Tibial nerve (tissue), 4 donors: Measurements from ENCODE around the gene CA12. TPM values are rescaled to one million over a fixed set of nuclear protein-coding genes. Genes with fewer than 3 reads are reported as not detected.

Experiments
- DNase-seq, 2 donors: peaks; one replicate each; pipeline ENCODE4 v3.0.0-alpha.2; 2019; ENCODE audit warnings: low spot score in 2 of 2
- H3K27ac ChIP-seq, 4 donors: fragments of 200-600 bp; sonication (generic) in 3 of 4; one replicate each; pipeline ENCODE4 v1.5.1; 2017 to 2019; ENCODE audit warnings: mild to moderate bottlenecking in 1 of 4
- H3K27me3 ChIP-seq, 2 donors: fragments of 200-600 bp; sonication (generic) in 1 of 2; one replicate each; pipeline versions ENCODE4 v1.5.1 to v1.6.0; 2017 to 2019
- H3K36me3 ChIP-seq, 3 donors: fragments of 200-600 bp; sonication (generic); one replicate each; pipeline ENCODE4 v1.5.1; 2018 to 2019
- H3K4me1 ChIP-seq, 4 donors: fragments of 200-600 bp; sonication (generic) in 3 of 4; one replicate each; pipeline ENCODE4 v1.5.1; 2017 to 2019
- H3K4me3 ChIP-seq, 4 donors: fragments of 200-600 bp; sonication (generic) in 3 of 4; one replicate each; pipeline ENCODE4 v1.5.1; 2017 to 2019; ENCODE audit warnings: mild to moderate bottlenecking in 1 of 4, moderate library complexity in 1 of 4
- H3K9me3 ChIP-seq, 4 donors: fragments of 200-600 bp; sonication (generic) in 3 of 4; one replicate each; pipeline ENCODE4 v1.5.1; 2017 to 2019
- EP300 ChIP-seq, 2 donors: sonication (generic); formaldehyde crosslinking; IDR thresholded peaks; one replicate each; pipeline ENCODE4 v1.6.1; 2017; ENCODE audit warnings: antibody characterized with exemption in 2 of 2, mild to moderate bottlenecking in 1 of 2
- POLR2A ChIP-seq, 2 donors: fragments of 450-650 bp; IDR thresholded peaks; one replicate each; pipeline ENCODE4 v1.6.1; 2017; ENCODE audit warnings: antibody characterized with exemption in 2 of 2, mild to moderate bottlenecking in 2 of 2, moderate library complexity in 2 of 2
- WGBS, 2 donors: methylation state at CpG; one replicate each; pipeline ENCODE4 v1.1.5; 2018; 5-methylcytosine and 5-hydroxymethylcytosine counted together
- total RNA-seq, 4 donors: library from RNA; depleted of rRNA; stranded (reverse); fragments of >200 nt; gene quantifications; one replicate each; pipeline ENCODE4 v1.1.0, GENCODE V29; 2016
- TF ChIP-seq, protein P1 (sequence below), 5 experiments: fragments of 200-600 bp in 3 of 5; fragments of 450-650 bp in 2 of 5; sonication (generic) in 3 of 5; IDR thresholded peaks; one replicate each; pipeline ENCODE4 v1.5.1; 2016 to 2019; ENCODE audit warnings: antibody characterized with exemption in 5 of 5, mild to moderate bottlenecking in 3 of 5, moderate library complexity in 2 of 5

CA12 gene
- total RNA-seq, 4 donors from 2014 or later, result 0.22 to 2.5 (median 1.1) TPM

DNA sequence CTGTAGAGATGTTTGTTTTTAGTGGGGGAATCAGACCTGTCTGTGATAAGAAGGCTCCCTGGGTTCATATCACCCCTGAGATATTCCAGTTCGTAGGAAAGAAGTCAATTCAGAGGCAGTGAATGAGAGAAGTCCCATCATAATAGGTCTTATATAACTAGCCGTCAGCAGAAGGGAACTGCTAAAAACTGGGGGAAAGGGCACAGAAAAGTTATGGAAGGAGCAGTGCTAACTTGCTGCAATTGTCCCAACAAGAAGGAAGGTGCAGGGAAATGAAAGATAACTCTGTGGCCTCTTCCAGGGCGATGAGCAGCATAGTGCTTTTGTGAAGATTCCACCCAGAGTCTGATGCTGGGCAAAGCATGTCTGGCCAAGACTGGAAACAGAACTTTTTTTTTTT is 9.0 kb upstream of the CA12 start:
- Histone ChIP-seq H3K9me3 (peaks cover 0 to 3% (median 0%) of the 10 kb centered on the region in 4 donors), H3K27me3 (no peaks in the 10 kb centered on the region), H3K4me1 (peaks cover 0 to 20% (median 2%) of the 10 kb centered on the region in 4 donors), H3K36me3 (no peaks in the 10 kb centered on the region), H3K27ac (no peak overlapping the region), H3K4me3 (no peak overlapping the region)
- no peak for DNase-seq
- 42 to 46% methylated on average over 3 of the region's 3 CpGs for WGBS, 2 donors
- no peak for TF ChIP-seq POLR2A (IDR thresholded peaks at IDR 0.05)
- no peak for TF ChIP-seq EP300 (IDR thresholded peaks at IDR 0.05)
- TF ChIP-seq, protein P1, sequence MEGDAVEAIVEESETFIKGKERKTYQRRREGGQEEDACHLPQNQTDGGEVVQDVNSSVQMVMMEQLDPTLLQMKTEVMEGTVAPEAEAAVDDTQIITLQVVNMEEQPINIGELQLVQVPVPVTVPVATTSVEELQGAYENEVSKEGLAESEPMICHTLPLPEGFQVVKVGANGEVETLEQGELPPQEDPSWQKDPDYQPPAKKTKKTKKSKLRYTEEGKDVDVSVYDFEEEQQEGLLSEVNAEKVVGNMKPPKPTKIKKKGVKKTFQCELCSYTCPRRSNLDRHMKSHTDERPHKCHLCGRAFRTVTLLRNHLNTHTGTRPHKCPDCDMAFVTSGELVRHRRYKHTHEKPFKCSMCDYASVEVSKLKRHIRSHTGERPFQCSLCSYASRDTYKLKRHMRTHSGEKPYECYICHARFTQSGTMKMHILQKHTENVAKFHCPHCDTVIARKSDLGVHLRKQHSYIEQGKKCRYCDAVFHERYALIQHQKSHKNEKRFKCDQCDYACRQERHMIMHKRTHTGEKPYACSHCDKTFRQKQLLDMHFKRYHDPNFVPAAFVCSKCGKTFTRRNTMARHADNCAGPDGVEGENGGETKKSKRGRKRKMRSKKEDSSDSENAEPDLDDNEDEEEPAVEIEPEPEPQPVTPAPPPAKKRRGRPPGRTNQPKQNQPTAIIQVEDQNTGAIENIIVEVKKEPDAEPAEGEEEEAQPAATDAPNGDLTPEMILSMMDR (IDR thresholded peaks at IDR 0.05), result no peak

DNA sequence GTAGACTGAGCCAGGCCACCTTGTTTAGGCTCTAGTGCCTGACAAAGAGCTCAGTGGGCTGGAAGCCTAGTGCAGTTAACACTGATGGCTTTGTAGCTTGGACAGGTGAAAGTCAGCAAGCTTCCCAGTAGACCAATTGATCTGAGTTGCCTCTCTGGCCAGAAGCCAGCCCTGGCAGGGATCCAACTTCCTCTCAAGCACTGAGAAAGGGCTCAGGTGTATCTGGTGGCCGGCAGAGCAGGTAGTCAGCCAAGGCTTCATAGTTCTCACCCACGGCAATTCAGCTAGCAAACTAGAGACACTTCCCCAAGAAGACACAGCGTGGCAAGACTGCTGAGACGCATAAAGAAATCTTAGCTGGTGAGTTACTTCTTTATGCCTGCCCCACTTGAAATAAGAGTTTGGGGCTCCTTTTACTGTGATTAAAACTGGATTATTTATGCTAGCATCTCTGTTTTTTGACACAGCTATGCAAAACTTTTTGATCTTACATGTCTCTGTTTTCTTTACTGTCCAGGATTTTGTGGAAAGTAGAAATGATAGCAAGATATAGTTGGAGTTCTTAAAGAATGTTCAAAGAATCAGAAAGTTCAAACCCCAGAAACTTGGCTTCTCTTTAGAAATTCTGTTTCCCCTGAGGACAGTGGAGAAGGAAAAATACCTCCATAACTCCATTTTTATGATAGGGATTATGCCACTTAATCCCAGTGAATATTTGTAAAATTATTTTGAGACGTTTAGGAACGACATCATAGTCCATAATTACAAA is 8.4 kb upstream of the CA12 start:
- Histone ChIP-seq H3K9me3 (peaks cover 0 to 3% (median 0%) of the 10 kb centered on the region in 4 donors), H3K4me3 (no peak overlapping the region), H3K27me3 (peaks cover 0 to under 1% of the 10 kb centered on the region in 2 donors), H3K36me3 (no peaks in the 10 kb centered on the region), H3K4me1 (peaks cover 0 to 20% (median 2%) of the 10 kb centered on the region in 4 donors), H3K27ac (no peak overlapping the region)
- no peak for DNase-seq
- TF ChIP-seq, protein P1 (IDR thresholded peaks at IDR 0.05), result no peak
- TF ChIP-seq POLR2A (IDR thresholded peaks at IDR 0.05), result no peak
- no peak for TF ChIP-seq EP300 (IDR thresholded peaks at IDR 0.05)
- 60 to 65% methylated on average over 6 of the region's 6 CpGs for WGBS, 2 donors

DNA sequence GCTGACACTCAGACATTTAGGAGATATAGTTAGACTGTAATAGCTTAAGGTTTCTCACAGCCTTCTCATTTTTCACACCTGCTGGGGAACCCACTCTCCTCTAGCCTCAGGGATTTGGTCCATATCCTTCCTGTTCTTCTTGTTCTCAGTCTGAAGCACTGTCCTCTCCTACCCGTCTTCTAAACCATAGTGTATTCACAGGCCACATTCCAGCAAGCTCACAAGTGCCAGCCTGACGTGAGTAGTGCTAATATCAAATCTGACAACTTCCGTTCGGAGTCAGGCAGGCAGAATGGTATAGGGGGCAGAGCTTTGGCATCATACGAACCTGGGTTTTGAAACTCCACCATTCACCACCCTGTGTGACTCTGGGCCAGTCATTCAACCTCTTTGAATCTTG is 6.9 kb upstream of the CA12 start:
- H3K27ac ChIP-seq, result no peak overlapping the region
- 83 to 86% methylated on average over 5 of the region's 5 CpGs for WGBS, 2 donors
- H3K4me1 ChIP-seq, result peaks cover 0 to 20% (median 2%) of the 10 kb centered on the region in 4 donors
- H3K9me3 ChIP-seq, result peaks cover 0 to 3% (median 0%) of the 10 kb centered on the region in 4 donors
- H3K4me3 ChIP-seq, result no peak overlapping the region
- no peak for TF ChIP-seq POLR2A (IDR thresholded peaks at IDR 0.05)
- TF ChIP-seq, protein P1 (IDR thresholded peaks at IDR 0.05), result no peak
- TF ChIP-seq EP300 (IDR thresholded peaks at IDR 0.05), result no peak
- H3K27me3 ChIP-seq, result peaks cover 0 to 2% of the 10 kb centered on the region in 2 donors
- DNase-seq, result no peak
- no peaks in the 10 kb centered on the region for H3K36me3 ChIP-seq

DNA sequence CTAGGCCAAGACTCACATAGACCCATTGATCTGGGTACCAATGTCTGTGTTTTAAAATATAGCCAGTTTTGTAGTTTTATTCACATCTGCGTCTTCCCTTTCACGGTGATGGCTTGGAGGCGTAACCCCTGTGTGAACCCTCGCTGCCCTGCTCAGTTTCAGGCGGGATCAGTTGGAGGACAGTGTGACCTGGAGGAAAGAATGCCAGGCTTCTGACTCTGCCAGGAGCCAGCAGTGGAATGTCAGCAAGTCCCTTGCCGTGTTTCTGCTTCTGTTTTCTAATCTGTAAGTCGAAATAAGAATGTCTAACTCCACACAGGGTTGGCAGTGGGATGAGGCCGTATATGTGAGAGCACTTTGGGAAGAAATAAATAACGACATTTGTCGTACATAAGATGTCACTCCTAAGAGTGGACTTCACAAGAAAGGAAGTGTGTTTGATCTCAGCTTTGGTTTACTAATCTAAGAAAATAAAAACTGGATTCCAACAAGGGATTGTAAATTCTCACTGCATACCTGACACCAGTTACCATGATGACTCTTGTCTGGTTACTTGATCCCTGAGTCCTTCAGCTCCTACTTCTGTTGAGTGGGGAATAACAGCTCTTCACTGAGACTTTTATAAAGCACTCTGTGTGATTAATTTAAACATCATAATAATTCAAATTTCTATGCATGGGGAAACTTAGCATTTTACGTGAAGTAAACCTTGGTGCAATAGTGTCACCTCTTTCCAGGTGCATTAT is 6.3 kb upstream of the CA12 start:
- peaks cover 0 to 19% (median 2%) of the 10 kb centered on the region in 4 donors for H3K4me1 ChIP-seq
- TF ChIP-seq EP300 (IDR thresholded peaks at IDR 0.05) (no peak), POLR2A (IDR thresholded peaks at IDR 0.05) (no peak)
- TF ChIP-seq, protein P1 (IDR thresholded peaks at IDR 0.05), result no peak
- H3K27ac ChIP-seq, result no peak overlapping the region
- H3K9me3 ChIP-seq, result peaks cover 0 to 3% (median 0%) of the 10 kb centered on the region in 4 donors
- WGBS, 2 donors, result 68 to 77% methylated on average over 11 of the region's 11 CpGs
- no peak for DNase-seq
- no peaks in the 10 kb centered on the region for H3K36me3 ChIP-seq
- H3K4me3 ChIP-seq, result no peak overlapping the region
- peaks cover 0 to 2% of the 10 kb centered on the region in 2 donors for H3K27me3 ChIP-seq
